OCI-LY3 (cell line): ENCODE measurements around the gene NMT1.

Source experiments
- H2AFZ ChIP-seq: fragments of 200-600, 300-600 bp; shearing (Covaris generic); 2 replicates; pipeline ENCODE4 v1.6.0; 2014; ENCODE audit warnings: antibody characterized with exemption, low read depth, low read length
- H3K27ac ChIP-seq: fragments of 200-600, 300-600 bp; sonication (generic); 2 replicates; pipeline ENCODE4 v1.5.1; 2014; ENCODE audit warnings: mild to moderate bottlenecking, low read length, moderate library complexity, mixed read lengths
- H3K27me3 ChIP-seq: fragments of 200-600, 300-600 bp; sonication (generic); 2 replicates; pipeline ENCODE4 v1.6.1; 2014; ENCODE audit warnings: low read depth, low read length, mixed read lengths
- H3K36me3 ChIP-seq: fragments of 200-600, 300-600 bp; sonication (generic); replicated peaks from 2 replicates; pipeline ENCODE3; 2014; ENCODE audit warnings: low read depth, low read length, mixed read lengths
- H3K4me1 ChIP-seq: fragments of 300-600, 200-600 bp; sonication (generic); 2 replicates; pipeline ENCODE4 v1.6.1; 2014; ENCODE audit warnings: low read length, mixed read lengths
- H3K4me2 ChIP-seq: fragments of 200-600, 300-600 bp; sonication (generic); 2 replicates; pipeline ENCODE4 v1.6.1; 2014; ENCODE audit warnings: low read length, mixed read lengths
- H3K4me3 ChIP-seq: fragments of 300-600, 200-600 bp; sonication (generic); 2 replicates; pipeline ENCODE4 v1.5.1; 2014; ENCODE audit warnings: antibody characterized with exemption, mild to moderate bottlenecking, low read length, moderate library complexity
- H3K79me2 ChIP-seq: fragments of 300-600, 200-600 bp; shearing (Covaris generic); 2 replicates; pipeline ENCODE4 v1.6.1; 2014; ENCODE audit warnings: mild to moderate bottlenecking, low read length, mixed read lengths
- H3K9ac ChIP-seq: fragments of 300-600, 200-600 bp; shearing (Covaris generic); 2 replicates; pipeline ENCODE4 v1.6.0; 2014; ENCODE audit warnings: mild to moderate bottlenecking, low read length, moderate library complexity
- H3K9me3 ChIP-seq: fragments of 200-600, 300-600 bp; shearing (Covaris generic); 2 replicates; pipeline ENCODE4 v1.6.1; 2014; ENCODE audit warnings: low read length, mixed read lengths; ENCODE audit not compliant: insufficient read depth
- H4K20me1 ChIP-seq: fragments of 200-600, 300-600 bp; sonication (generic); 2 replicates; pipeline ENCODE4 v1.6.1; 2016; ENCODE audit warnings: low read length, mixed read lengths; ENCODE audit not compliant: insufficient read depth
- CTCF ChIP-seq: fragments of 200-600, 300-600 bp; sonication (generic); IDR thresholded peaks from 2 replicates; pipeline ENCODE4 v1.5.1; 2014; ENCODE audit warnings: antibody characterized with exemption, low read length, low read depth
- EZH2phosphoT487 ChIP-seq: fragments of 200-600 bp; shearing (Covaris generic); IDR thresholded peaks from 2 replicates; pipeline ENCODE4 v1.6.1; 2018; ENCODE audit warnings: antibody characterized with exemption, mixed run types, low read depth

The NMT1 gene

GRCh38 chr17:45040459-45040858 lies 20.7 kb upstream of the NMT1 start:
- no peak overlapping the region for H3K9ac ChIP-seq
- H3K4me3 ChIP-seq: no peak overlapping the region
- H3K4me1 ChIP-seq: peaks cover 11% of the 10 kb centered on the region
- no peak overlapping the region for H3K27ac ChIP-seq
- H2AFZ ChIP-seq: no peak overlapping the region
- no peak overlapping the region for H3K4me2 ChIP-seq
- TF ChIP-seq CTCF (no peak), EZH2phosphoT487 (no peak)
- no peaks in the 10 kb centered on the region for H3K9me3 ChIP-seq
- H3K27me3 ChIP-seq: no peaks in the 10 kb centered on the region
- no peaks in the 10 kb centered on the region for H4K20me1 ChIP-seq
- no peaks in the 10 kb centered on the region for H3K79me2 ChIP-seq
- H3K36me3 ChIP-seq: no peaks in the 10 kb centered on the region

GRCh38 chr17:45042346-45043120 lies 18.6 kb upstream of the NMT1 start:
- Histone ChIP-seq H2AFZ (no peak overlapping the region), H3K27me3 (no peaks in the 10 kb centered on the region), H3K79me2 (no peaks in the 10 kb centered on the region), H3K9ac (no peak overlapping the region), H4K20me1 (no peaks in the 10 kb centered on the region), H3K4me3 (no peak overlapping the region), H3K36me3 (no peaks in the 10 kb centered on the region), H3K4me2 (no peak overlapping the region), H3K9me3 (no peaks in the 10 kb centered on the region), H3K27ac (no peak overlapping the region), H3K4me1 (peaks cover 11% of the 10 kb centered on the region)
- TF ChIP-seq EZH2phosphoT487 (no peak), CTCF (no peak)

- H3K4me3 ChIP-seq: no peak overlapping the region
- H3K27me3 ChIP-seq: no peaks in the 10 kb centered on the region
- H3K79me2 ChIP-seq: peaks cover 5% of the 10 kb centered on the region
- H3K36me3 ChIP-seq: no peaks in the 10 kb centered on the region
- no peak overlapping the region for H3K4me2 ChIP-seq
- no peak overlapping the region for H3K27ac ChIP-seq
- H3K9ac ChIP-seq: no peak overlapping the region
- peaks cover 11% of the 10 kb centered on the region for H3K4me1 ChIP-seq
- no peaks in the 10 kb centered on the region for H3K9me3 ChIP-seq
- H4K20me1 ChIP-seq: no peaks in the 10 kb centered on the region
- no peak overlapping the region for H2AFZ ChIP-seq
- TF ChIP-seq EZH2phosphoT487: no peak
- no peak for TF ChIP-seq CTCF
These were observed 17.1 kb upstream of the NMT1 start for GRCh38 chr17:45043813-45044540.

GRCh38 chr17:45046537-45047125 lies 14.5 kb upstream of the NMT1 start:
- H3K79me2 ChIP-seq: peaks cover 21% of the 10 kb centered on the region

More at GRCh38 chr17:45046537-45047125, 14.5 kb upstream of the NMT1 start:
- TF ChIP-seq EZH2phosphoT487: no peak
- Histone ChIP-seq H3K27ac (no peak overlapping the region), H3K4me1 (peaks cover 12% of the 10 kb centered on the region), H3K4me2 (no peak overlapping the region), H2AFZ (no peak overlapping the region), H4K20me1 (no peaks in the 10 kb centered on the region), H3K27me3 (no peaks in the 10 kb centered on the region), H3K4me3 (no peak overlapping the region), H3K9me3 (no peaks in the 10 kb centered on the region), H3K36me3 (no peaks in the 10 kb centered on the region), H3K9ac (no peak overlapping the region)
